IPS DF 6.9 (cell line): ENCODE results near the gene GALM.

Source experiments
- DNase-seq: peaks from one replicate; pipeline ENCODE4 v3.0.0-alpha.2; 2013; ENCODE audit warnings: low read depth, low spot score
- H3K27ac ChIP-seq: one replicate; pipeline ENCODE4 v1.5.1; 2013; ENCODE audit warnings: low read length, control low read depth
- H3K27me3 ChIP-seq: 2 replicates; pipeline ENCODE4 v1.6.1; 2013; ENCODE audit warnings: mild to moderate bottlenecking, low read length; ENCODE audit not compliant: control insufficient read depth, insufficient read depth
- H3K36me3 ChIP-seq: 2 replicates; pipeline ENCODE4 v1.6.1; 2013; ENCODE audit warnings: low read length; ENCODE audit not compliant: control insufficient read depth, insufficient read depth
- H3K4me1 ChIP-seq: 2 replicates; pipeline ENCODE4 v1.6.1; 2013; ENCODE audit warnings: low read length; ENCODE audit not compliant: control insufficient read depth, insufficient read depth
- H3K4me3 ChIP-seq: 2 replicates; pipeline ENCODE4 v1.5.1; 2013; ENCODE audit warnings: mild to moderate bottlenecking, low read length
- H3K9me3 ChIP-seq: 2 replicates; pipeline ENCODE4 v1.6.1; 2013; ENCODE audit warnings: low read length, inconsistent platforms; ENCODE audit not compliant: control insufficient read depth, insufficient read depth
- WGBS: extraction: QIAGEN DNeasy Blood & Tissue Kit; methylation state at CpG from one replicate; pipeline ENCODE4 v1.1.7; 2013; ENCODE audit warnings: mixed read lengths, missing lambda C conversion rate; ENCODE audit not compliant: insufficient read length, insufficient coverage; 5-methylcytosine and 5-hydroxymethylcytosine counted together

GALM gene

DNA sequence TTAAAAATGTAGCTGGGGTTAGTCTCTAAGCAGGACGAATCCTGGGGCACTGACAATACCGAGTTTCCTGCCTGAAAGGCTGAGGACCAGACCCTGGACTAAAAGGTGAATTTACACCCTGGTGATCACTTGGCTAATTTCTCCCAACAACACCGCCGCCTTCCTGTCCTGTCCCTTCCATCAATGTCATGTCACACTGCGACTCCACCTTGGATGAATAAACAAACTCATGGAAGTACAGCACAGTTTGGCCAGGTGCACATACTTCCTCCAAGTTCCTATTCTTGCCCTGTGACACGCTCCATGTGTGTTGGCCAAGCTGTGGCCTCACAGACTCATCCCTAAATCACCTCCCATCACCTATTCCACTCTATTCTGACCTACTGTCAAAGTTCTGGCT lies 15.9 kb upstream of the GALM start:
- H3K9me3 ChIP-seq, result no peaks in the 10 kb centered on the region
- no peaks in the 10 kb centered on the region for H3K36me3 ChIP-seq
- no CpG with 5 or more reads among the region's 6 CpGs for WGBS
- H3K4me3 ChIP-seq, result no peak overlapping the region
- DNase-seq, result no peak
- H3K27me3 ChIP-seq, result no peaks in the 10 kb centered on the region
- H3K4me1 ChIP-seq, result no peaks in the 10 kb centered on the region
- no peak overlapping the region for H3K27ac ChIP-seq

- H3K27ac ChIP-seq, result no peak overlapping the region
- WGBS, result no CpG with 5 or more reads among the region's 2 CpGs
- DNase-seq, result no peak
- H3K27me3 ChIP-seq, result no peaks in the 10 kb centered on the region
- no peak overlapping the region for H3K4me3 ChIP-seq
- no peaks in the 10 kb centered on the region for H3K9me3 ChIP-seq
- H3K4me1 ChIP-seq, result no peaks in the 10 kb centered on the region
- H3K36me3 ChIP-seq, result no peaks in the 10 kb centered on the region
Measured at GRCh38 chr2:38650717-38651116, 15.2 kb upstream of the GALM start.

DNA sequence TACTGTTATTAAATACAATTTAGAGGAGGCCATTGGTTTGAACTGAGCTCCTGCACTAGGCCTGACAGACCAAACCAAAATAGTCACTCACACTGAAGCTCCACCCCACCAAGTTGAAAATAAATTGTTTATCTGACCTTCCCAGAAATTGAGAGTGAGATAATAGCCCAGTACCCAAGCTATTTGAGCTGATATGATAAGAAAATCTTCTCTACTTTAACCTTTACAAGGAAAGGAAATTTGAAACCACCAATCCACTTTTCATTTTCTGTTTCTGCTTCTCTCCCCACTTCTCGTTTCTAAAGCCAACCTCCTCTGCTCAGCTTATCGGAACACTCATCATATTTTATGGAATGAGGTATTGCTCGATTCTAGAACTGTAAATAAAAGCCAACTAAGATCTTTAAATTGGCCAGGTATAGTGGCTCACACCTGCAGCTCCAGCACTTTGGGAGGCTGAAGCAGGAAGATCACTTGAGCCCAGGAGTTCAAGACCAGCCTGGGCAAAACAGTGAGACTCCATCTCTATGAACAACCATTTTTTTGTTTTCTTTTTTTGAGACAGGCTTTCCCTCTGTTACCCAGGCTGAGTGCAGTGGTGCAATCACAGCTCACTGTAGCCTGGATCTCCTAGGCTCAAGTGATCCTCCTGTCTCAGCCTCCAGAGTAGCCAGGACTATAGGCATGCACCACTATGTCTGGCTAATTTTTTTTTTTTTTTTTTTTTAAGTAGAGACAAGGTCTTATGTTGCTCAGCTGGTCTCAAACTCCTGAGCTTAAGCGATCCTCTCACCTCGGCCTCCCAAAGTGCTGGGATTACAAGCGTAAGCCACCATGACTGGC lies 13.3 kb upstream of the GALM start:
- no peak for DNase-seq

GRCh38 chr2:38653380-38653714 lies 12.6 kb upstream of the GALM start:
- WGBS, result no CpG with 5 or more reads among the region's 2 CpGs

More for the DNA sequence above, 13.3 kb upstream of the GALM start:
- no peak overlapping the region for H3K27ac ChIP-seq
- no peaks in the 10 kb centered on the region for H3K4me1 ChIP-seq
- H3K36me3 ChIP-seq, result no peaks in the 10 kb centered on the region
- no peak overlapping the region for H3K4me3 ChIP-seq
- no peaks in the 10 kb centered on the region for H3K27me3 ChIP-seq
- H3K9me3 ChIP-seq, result no peaks in the 10 kb centered on the region
- WGBS, result no CpG with 5 or more reads among the region's 6 CpGs

DNA sequence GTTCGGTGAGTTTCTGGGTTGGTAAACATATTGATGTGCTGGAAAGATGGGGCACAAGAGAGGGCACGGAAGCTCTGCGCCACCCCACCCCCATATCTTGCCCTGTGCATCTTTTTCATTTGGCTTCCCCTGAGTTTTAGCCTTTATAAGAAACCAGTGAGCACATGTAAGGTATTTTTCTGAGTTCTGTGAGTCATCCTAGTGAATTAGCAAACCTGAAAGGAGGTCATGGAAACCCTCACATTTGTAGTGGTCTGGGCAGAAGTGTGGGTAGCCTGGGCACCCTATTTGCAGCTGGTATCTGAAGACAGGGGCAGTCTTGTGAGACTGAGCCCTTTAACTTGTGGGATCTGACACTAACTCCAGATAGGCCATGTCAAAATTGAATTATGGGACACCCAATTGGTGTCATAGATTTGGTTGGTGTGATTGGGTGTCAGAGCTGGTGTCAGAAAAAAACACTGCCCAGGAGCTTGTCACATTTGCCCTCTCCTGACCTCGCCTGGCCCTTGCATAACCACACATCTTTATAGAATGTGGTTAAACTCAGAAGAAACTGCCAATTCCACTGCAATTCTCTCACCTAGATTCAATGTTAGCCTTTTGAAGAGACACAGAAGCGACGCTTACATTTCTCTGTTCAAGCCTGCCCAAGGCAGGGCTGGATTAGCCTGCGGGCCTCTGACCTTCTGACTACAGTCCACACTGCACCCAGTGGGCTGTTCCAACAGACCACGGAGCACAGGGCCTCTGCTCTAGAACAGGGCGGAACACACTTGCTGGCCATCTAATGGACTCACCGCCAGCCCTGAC lies 12.0 kb upstream of the GALM start:
- Histone ChIP-seq H3K36me3 (no peaks in the 10 kb centered on the region), H3K9me3 (no peaks in the 10 kb centered on the region), H3K4me3 (no peak overlapping the region), H3K27me3 (no peaks in the 10 kb centered on the region), H3K4me1 (no peaks in the 10 kb centered on the region), H3K27ac (no peak overlapping the region)
- no peak for DNase-seq
- no CpG with 5 or more reads among the region's 10 CpGs for WGBS

More at GRCh38 chr2:38653380-38653714, 12.6 kb upstream of the GALM start:
- no peaks in the 10 kb centered on the region for H3K9me3 ChIP-seq
- H3K36me3 ChIP-seq, result no peaks in the 10 kb centered on the region
- no peak for DNase-seq
- H3K27ac ChIP-seq, result no peak overlapping the region
- H3K4me1 ChIP-seq, result no peaks in the 10 kb centered on the region
- no peak overlapping the region for H3K4me3 ChIP-seq
- no peaks in the 10 kb centered on the region for H3K27me3 ChIP-seq

GRCh38 chr2:38654528-38655381 lies 11.2 kb upstream of the GALM start:
- no peaks in the 10 kb centered on the region for H3K27me3 ChIP-seq
- no peak for DNase-seq
- H3K4me1 ChIP-seq, result no peaks in the 10 kb centered on the region
- H3K36me3 ChIP-seq, result no peaks in the 10 kb centered on the region
- no CpG with 5 or more reads among the region's 13 CpGs for WGBS
- H3K9me3 ChIP-seq, result no peaks in the 10 kb centered on the region
- H3K27ac ChIP-seq, result no peak overlapping the region
- H3K4me3 ChIP-seq, result no peak overlapping the region

- H3K4me1 ChIP-seq, result no peaks in the 10 kb centered on the region
- DNase-seq, result no peak
- H3K36me3 ChIP-seq, result no peaks in the 10 kb centered on the region
- no peaks in the 10 kb centered on the region for H3K9me3 ChIP-seq
- H3K27me3 ChIP-seq, result no peaks in the 10 kb centered on the region
- no peak overlapping the region for H3K4me3 ChIP-seq
- H3K27ac ChIP-seq, result no peak overlapping the region
- WGBS, result no CpG with 5 or more reads among the region's 1 CpG
Measured at GRCh38 chr2:38655441-38655840, 10.5 kb upstream of the GALM start.

DNA sequence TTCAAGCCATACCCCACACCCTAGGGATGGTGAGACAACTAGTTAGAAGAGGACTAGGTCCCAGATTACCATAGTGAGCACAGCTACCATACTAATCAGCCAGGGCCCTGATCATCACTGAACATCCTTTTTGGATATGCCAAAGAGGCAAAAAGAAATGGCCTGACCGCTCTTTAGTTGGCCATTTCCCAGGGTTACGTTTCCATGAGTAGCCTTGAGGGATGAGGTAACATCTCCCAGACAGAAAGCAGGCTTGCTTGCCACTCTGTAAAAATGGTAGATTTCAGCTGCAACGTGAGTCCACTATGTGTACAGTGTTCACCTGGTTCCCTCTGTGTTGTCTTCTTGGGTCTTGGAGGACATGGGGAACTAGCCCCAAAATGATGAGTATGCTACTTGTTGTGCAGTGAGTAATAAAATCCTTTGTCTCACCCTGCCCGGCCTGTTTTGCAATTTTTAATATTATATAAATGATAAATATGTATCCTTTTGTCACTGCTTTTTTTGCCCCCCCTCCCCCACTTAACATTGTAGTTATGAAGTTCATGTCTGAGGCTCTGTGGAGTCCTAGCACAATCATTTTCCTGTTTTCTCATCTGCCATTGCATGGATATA lies 8.9 kb upstream of the GALM start:
- H3K4me1 ChIP-seq, result no peaks in the 10 kb centered on the region
- no peak overlapping the region for H3K4me3 ChIP-seq
- no peak overlapping the region for H3K27ac ChIP-seq
- H3K9me3 ChIP-seq, result no peaks in the 10 kb centered on the region
- no peak for DNase-seq
- WGBS, result no CpG with 5 or more reads among the region's 4 CpGs
- no peaks in the 10 kb centered on the region for H3K27me3 ChIP-seq
- no peaks in the 10 kb centered on the region for H3K36me3 ChIP-seq

GRCh38 chr2:38658613-38659012 lies 7.3 kb upstream of the GALM start:
- Histone ChIP-seq H3K36me3 (no peaks in the 10 kb centered on the region), H3K27ac (no peak overlapping the region), H3K4me3 (no peak overlapping the region), H3K9me3 (no peaks in the 10 kb centered on the region), H3K4me1 (no peaks in the 10 kb centered on the region), H3K27me3 (no peaks in the 10 kb centered on the region)
- no peak for DNase-seq
- no CpG with 5 or more reads among the region's 2 CpGs for WGBS

DNA sequence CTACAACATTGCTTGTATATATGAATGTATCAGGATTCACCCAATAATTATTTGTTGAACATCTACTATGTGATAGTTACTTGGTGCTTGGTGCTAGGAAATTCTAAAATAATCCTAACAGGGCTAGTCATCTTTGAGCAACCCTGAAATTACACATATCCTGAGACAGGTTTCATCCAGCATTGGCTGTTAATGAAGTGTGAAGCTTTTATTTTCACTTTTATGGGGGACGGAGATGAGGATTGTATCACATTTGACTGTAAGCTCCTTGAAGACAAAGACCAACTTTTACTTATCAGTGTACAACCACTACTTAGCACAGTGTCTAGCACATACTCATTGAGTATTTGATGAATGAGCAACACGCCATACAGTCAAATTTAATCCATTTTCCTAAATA lies 6.8 kb upstream of the GALM start:
- no peak overlapping the region for H3K27ac ChIP-seq
- no CpG with 5 or more reads among the region's 2 CpGs for WGBS

More for the DNA sequence above, 6.8 kb upstream of the GALM start:
- Histone ChIP-seq H3K9me3 (no peaks in the 10 kb centered on the region), H3K4me3 (no peak overlapping the region), H3K36me3 (no peaks in the 10 kb centered on the region), H3K4me1 (no peaks in the 10 kb centered on the region), H3K27me3 (no peaks in the 10 kb centered on the region)
- no peak for DNase-seq
